GM18873 (cell line): ENCODE data around the gene EHD2.
A peak's percentile ranks its signal among the peaks of the same experiment; 100 is the strongest.
"Not testable (repeated sequence)": the region's sequence is repeated elsewhere in the genome, so short reads cannot be mapped to it uniquely, and the experiment has no call there.

Experiments
- ATAC-seq: cut with Tn5 transposase; IDR thresholded peaks from one replicate; pipeline ENCODE4 v1.9.1; 2021; ENCODE audit warnings: mild to moderate bottlenecking, moderate library complexity, moderate number of reproducible peaks; ENCODE audit not compliant: unreplicated experiment, low FRiP score

The EHD2 gene

DNA sequence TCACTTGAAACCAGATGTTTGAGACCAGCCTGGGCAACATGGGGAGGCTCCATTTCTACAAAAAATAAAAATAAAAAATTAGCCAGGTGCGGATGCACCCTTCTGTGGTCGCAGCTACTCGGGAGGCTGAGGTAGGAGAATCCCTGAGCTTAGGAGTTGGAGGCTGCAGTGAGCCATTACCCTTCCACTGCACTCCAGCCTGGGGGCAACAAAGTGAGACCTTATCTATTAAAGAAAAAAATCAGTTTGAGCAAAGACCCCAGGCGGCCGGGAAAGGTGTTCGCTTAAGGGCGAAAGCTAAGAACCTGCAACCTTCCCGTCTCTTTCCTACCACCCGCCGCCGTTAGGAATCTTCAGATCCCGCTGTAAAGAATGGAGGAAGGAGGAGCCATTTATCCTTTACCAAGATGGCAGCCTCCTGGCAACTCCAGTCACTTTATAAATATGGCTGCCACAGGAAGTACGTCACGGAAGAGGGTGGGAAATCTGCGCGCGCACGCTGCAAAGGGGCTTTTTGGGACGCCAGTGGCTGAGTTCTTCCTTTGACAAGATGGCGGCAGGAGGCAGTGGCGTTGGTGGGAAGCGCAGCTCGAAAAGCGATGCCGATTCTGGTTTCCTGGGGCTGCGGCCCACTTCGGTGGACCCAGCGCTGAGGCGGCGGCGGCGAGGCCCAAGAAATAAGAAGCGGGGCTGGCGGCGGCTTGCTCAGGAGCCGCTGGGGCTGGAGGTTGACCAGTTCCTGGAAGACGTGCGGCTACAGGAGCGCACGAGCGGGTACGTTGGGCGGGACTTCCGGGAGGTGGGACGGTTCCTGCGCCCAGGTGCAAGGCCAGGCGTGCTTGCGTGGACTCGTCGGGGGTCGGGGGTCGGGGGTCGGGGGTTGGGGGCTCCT is 32.0 kb downstream of the EHD2 start, which contains the start of gene NOP53:
NOP53 (plus strand) TSS at position 537 of the 892 bp plus-strand sequence; CDS start at position 551, 14 bp downstream.
- ATAC-seq = peak; percentile 50

DNA sequence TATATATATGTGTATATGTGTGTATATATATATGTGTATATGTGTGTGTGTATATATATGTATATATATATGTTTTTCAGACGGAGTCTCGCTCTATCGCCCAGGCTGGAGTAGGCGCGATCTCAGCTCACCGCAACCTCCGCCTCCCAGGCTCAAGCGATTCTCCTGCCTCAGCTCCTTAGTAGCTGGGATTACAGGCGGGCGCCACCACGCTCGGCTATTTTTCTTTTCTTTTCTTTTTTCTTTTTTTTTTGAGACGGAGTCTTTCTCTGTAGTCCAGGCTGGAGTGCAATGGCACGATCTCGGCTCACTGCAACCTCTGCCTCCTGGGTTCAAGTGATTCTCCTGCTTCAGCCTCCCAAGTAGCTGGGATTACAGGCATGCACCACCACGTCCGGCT is 32.9 kb downstream of the EHD2 start:
- ATAC-seq = not testable (repeated sequence)

DNA sequence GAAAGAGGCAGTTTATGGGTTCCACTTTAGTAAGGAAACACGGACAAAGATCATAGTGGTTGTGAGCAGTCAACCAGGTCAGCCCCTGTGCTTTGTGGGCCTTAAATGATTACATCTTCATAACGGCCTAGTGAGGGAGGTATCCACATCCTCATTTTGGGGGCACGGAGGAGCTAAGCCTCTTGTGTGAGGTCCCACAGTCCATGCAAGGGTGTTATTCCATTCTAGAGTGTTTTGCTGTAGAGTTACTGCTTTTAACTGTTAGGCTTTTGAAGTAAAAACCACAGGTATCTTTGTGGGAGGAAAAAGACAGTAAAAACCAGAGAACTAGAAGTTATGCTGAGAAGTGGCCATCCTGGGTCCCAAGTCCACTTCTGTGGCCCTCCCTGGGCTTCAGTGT is 36.1 kb downstream of the EHD2 start:
- ATAC-seq = no peak

DNA sequence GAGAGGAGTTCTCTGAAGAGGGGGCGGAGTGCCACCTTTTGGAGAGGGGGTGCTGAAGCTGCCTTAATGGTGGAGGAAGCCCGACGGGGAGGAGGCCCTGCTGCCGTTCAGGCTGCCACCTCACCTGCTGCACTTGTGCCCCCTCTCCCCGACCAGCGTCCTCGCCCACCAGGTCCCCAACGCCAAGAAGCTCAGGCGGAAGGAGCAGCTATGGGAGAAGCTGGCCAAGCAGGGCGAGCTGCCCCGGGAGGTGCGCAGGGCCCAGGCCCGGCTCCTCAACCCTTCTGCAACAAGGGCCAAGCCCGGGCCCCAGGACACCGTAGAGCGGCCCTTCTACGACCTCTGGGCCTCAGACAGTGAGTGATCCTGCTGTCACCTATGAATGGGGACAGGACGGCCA is 37.5 kb downstream of the EHD2 start:
- no peak for ATAC-seq

DNA sequence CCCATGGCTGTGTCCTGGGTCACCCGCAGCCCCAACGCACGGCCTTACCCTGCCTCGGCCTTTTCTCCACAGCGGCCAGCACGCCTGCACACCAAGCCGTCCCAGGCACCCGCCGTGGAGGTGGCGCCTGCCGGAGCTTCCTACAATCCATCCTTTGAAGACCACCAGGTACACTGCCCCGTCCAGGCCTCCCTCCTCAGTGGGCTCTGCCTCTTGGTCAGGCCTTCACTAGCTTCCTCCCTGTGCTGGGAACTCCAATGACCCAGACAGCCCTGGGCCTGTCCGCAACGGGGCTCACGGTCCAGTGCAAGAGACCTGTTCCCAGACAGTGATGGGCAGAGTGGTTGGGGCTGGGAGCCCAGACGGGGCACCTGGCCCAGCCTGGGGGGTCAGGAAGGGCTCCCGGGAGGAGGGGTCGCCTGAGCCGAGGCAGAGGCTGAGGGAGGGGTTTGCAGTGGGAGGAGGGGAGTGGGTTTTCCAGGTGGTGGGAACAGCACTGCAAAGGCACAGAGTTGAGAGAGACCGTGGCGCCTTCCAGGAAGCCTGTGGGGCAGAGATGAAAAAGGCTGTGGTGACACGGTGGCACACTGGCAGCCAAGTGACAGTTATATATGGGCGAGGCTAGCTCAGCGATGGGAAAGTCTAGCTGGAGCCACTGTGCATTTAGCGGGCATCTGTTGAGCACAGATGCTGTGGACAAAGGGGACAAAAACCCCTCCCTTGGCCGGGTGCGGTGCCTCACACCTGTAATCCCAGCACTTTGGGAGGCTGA is 39.4 kb downstream of the EHD2 start:
- ATAC-seq = no peak

DNA sequence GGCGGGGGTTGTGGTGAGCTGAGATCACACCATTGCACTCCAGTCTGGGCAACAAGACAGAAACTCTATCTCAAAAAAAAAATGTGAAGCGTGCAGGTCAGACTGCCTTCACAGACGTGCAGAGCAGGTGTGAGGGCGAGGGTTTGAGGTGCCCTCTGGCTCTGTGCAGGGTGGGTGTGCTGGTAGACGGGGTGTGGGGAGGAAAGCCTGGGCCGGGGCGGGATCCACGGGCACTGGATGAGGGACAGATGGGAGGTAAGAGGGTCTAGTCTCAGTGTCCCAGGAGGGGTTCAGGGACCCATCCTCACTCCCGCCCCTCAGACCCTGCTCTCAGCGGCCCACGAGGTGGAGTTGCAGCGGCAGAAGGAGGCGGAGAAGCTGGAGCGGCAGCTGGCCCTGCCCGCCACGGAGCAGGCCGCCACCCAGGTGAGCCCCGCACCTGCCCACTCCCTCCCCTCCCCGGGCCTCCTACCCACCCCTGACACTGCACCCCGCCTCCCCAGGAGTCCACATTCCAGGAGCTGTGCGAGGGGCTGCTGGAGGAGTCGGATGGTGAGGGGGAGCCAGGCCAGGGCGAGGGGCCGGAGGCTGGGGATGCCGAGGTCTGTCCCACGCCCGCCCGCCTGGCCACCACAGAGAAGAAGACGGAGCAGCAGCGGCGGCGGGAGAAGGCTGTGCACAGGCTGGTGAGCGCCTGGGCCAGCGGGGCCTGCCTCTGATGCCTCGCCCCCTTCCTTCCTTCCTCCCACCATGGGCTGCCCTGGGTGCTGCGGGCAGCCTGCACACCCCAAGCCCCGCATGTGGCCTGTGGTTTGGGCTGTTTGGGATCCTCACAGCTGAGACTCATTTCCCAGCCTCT is 41.2 kb downstream of the EHD2 start:
- no peak for ATAC-seq

DNA sequence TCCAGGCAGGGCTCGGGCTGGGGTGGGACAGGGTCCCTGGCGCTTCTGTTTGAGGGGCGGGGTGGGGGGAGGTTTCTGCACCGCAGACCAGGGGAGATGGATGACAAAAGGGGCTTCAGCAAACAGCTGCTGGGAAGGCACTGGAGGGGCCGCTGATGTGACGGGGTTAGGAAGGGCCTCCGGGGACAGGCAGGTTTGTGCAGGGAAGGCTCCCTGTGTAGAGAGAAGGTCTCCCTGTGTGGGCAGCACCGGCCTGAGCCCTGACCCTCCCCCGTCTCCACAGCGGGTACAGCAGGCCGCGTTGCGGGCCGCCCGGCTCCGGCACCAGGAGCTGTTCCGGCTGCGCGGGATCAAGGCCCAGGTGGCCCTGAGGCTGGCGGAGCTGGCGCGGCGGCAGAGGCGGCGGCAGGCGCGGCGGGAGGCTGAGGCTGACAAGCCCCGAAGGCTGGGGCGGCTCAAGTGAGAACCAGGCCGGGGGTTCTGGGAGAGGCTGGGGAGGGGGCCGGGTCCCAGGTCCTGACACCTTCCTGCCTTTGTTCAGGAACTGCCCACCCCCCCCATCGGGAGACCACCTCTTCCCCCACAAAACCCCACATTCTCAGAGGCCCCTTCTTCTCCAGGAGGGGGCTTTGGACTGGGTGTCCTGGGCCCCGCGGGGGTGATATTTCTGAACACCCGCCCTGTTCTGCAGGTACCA is 42.0 kb downstream of the EHD2 start:
- no peak for ATAC-seq

DNA sequence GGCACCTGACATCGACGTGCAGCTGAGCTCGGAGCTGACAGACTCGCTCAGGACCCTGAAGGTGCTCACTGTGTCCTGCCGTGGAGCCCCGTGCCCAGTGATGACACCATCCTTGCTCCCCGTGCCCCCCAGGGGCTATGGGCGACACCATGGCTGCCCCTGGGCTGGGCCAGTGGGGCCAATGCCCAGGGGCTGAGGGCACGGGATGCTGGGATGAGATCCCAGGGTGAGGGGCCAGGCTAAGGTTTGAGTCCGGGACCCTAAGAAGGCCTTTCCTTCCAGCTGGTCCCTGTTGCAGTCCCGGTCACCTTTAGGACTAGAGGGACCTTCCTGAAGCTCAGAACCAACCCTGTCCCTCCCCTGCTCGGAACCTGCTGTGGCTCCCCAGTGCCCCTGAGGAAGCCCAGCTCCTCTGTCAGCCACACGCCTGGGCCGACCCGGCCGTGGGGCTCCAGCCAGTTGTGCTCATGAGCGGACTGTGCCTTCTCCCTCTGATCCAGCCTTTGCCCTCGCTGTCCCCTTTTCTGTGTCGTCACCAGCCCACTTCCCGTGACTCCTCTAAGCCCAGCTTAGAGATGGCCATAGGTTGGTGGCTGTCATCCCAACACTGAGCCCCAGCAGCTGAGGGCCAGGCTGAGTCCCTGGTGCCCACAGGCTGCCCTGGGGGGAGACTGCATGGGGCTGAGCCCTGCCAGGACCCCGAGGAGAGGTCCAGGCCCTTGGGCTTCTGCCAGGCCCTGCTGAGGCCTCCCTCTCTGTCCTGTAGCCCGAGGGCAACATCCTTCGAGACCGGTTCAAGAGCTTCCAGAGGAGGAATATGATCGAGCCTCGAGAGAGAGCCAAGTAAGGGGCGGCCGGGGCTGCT is 42.8 kb downstream of the EHD2 start:
- ATAC-seq = no peak

DNA sequence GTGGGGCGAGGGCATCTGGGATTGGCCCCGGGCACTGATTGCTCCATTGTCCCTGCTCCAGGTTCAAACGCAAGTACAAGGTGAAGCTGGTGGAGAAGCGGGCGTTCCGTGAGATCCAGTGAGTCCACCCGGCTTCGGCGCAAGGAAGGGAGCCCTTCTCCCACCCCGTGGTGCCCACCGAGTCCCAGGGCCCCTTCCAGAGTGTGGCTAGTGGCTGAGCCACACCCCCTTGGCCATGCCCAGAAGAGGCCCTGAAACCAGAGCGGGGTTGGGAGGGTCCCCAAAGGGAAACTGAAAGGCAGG is 43.4 kb downstream of the EHD2 start:
- no peak for ATAC-seq

DNA sequence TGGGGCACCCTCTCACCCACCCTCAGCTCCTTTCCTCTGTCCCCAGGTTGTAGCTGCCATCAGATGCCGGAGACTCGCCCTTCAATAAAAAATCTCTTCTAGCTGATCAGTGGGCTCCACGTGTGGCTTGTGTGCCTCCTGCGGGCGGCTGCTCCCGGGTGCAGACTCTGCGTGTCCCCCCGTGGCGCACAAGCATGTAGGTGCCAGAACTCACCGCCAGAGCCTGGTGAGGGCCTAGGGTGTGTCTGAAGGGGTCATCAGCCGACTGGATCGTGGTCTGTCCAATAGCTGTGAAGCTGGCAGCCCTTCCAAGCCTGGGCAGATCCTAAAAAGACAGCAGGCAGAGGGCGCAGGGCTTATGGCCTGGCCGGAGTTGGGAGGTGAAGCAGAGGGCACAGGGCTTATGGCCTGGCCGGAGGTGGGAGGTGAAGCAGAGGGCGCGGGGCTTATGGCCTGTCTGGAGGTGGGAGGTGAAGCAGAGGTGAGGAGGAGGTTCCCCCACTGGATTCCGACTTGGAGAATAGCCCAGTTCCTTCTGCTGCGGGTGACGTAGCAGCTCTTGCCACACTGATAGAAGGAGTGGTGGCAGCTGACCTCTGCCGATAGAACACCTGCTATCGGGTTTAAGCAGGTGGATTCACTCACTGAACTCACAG is 43.9 kb downstream of the EHD2 start:
- ATAC-seq = no peak

DNA sequence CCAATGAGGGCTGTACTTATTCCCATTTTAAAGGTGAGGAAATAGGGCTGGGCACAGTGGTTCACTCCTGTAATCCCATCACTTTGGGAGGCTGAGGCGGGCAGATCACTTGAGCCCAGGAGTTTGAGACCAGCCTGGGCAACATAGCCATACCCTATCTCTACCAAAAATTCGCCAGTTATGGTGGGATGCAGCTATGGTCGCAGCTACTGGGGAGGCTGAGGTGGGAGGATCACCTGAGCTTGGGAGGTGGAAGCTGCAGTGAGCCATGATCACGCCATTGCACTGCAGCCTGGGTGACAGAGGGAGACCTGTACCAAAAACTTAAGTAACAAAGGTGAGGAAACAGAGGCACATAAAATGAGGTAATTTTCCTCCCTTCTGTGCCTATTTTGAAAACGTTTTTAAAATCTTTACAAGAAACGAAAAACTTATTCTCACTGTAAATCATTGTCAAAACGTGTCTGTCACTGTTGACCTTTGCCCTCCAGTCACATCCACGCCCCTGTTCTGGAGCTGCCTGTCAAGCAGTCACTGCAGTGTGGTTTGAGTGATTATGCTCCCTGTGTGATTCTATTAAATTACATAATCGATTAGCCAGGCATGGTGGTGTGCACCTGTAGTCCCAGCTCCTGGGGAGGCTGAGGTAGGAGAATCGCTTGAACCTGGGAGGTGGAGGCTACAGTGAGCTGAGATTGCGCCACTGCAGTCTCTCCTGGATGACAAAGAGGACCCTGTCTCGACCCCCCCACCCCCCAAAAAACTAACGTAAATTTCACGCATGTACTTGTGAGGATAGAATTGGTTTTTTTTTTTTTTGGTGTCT is 44.6 kb downstream of the EHD2 start:
- ATAC-seq = no peak

DNA sequence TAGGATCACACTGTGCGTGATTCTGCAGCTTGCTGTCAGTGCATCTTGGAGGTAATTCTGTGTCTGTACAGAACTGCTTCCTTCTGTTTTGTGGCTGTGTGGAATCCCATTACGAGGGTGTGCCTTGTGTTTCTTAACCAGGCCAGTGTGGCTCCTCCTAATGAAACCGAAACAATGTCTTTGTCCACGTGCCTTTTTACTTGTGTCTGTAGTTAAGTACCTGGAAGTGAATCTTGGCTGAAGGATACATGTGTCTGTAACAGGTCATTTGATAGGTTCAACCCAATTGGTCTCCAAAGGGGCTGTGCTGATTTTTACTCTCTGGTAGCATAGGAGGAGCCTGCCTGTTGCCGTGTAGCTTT is 45.2 kb downstream of the EHD2 start:
- no peak for ATAC-seq

DNA sequence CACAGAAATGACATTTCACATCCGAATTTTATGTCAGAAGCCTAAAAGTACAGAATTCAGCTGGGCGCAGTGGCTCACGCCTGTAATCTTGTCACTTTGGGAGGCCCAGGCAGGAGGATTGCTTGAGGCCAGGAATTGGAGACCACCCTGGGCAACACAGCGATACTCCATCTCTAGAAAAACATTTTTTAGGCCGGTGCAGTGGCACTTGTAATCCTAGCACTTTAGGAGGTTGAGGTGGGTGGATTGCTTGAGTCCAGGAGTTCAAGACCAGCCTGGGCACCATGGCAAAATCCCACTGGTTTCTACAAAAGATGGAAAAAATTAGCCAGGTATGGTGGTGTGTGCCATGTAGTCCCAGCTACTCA is 47.4 kb downstream of the EHD2 start:
- ATAC-seq = no peak

DNA sequence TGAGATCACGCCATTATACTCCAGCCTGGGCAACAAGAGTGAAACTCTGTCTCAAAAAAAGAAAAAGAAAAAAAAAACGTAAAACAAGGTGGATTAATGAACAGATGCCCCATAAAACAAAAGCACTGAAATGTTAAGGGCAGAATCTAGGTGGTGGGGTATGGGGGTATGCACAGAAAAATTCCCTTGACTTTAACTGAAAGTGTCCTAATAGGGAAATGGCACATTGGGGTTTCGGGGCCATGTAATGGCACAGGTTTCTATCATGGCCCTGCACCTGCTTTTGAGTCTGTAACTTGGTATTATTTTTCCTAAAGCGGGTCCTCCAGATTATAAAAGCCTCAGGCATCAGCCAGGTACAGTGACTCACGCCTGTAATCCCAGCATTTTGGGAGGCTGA is 48.3 kb downstream of the EHD2 start:
- no peak for ATAC-seq

DNA sequence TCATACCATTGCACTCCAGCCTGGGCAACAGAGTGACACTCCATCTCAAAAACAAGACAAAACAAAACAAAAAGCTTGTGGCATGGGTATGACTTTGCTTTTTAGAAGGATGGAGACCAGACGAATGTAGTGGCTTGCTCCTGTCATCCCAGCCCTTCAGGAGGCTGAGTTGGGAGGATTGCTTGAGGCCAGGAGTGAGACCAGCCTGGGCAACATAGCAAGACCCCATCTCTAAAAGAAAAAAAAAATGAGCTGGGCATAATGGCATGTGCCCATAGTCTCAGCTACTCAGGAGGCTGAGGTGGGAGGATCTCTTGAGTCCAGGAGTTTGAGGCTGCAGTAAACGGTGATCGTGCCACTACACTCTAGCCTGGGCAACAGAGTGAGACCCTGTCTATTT is 48.9 kb downstream of the EHD2 start:
- ATAC-seq = no peak

DNA sequence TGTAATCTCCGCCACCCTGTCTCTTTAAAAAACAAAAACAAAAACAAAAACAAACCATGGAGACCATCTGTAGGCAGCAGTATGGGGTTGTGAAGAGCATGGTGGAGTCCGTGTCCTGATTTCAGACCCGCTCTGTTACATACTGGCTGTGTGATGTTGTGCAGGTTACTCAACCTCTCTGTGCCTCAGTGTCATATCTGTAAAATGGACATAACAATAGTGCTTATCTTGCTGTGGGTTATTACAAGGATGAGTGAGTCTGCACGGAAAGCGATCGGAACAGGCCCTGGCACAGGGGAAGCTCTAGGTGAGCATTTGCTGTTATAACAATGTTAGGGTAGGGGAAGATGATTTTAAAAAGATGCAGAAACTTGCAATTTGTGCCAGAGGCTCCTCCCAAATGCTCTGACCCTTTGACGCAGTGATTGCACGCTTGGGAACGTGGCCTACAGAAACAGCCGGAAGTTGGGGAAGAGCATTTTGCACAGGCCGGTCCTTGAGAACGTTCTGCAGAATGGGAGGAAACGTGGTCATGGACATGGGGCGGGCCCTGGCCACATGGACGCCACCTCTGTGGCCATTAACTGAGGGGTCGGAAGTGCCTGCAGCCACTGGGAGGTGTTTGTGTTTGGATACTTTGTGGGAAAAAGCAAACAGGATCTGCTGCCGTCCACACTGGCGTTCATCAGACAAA is 49.5 kb downstream of the EHD2 start:
- no peak for ATAC-seq

DNA sequence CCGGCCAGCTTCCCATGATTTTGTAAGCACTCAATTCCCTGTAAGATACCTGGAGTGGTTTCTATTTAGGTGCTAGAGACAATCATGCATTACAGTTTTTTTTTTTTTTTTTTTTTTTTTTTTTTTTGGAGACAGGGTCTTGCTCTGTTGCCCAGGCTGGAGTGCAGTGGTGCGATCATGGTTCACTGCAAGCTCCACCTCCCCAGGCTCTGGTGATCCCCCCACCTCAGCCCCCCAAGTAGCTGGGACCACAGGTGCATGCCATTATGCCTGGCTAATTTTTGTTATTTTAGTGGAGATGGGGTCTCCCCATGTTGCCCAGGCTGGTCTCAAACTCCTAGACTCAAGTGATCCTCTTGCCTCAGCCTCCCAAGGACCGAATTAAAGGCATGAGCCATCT is 51.5 kb downstream of the EHD2 start:
- not testable (repeated sequence) for ATAC-seq
